Fibroblast of skin of right biceps (primary cell): ENCODE data around the gene GRAMD2B.
A peak's percentile ranks its signal among the peaks of the same experiment; 100 is the strongest.

ENCODE experiments used
- DNase-seq: peaks from one replicate; pipeline ENCODE4 v3.0.0-alpha.2; 2013

GRAMD2B gene

GRCh38 chr5:126450907-126451306 is 27.7 kb downstream of the GRAMD2B start:
- DNase-seq: no peak

DNA sequence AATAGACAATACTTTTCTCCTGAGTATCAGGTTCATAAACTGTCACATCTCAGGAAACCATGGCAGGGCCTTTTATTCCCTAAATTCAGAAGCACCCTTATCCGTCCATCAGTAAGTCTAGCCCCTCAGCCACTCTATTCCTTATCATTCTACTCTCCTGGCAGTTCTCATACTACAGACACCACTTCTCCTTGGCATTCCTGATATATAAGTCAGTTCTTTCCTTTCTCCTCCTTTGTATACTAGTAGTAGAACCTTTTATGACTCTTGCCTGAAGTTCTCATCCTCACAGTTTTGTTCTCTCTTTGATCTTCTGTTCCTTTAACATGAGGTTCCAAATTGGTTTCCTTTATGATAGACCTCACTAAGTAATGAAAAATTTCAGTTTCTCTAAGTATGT is 29.3 kb downstream of the GRAMD2B start:
- DNase-seq: no peak

DNA sequence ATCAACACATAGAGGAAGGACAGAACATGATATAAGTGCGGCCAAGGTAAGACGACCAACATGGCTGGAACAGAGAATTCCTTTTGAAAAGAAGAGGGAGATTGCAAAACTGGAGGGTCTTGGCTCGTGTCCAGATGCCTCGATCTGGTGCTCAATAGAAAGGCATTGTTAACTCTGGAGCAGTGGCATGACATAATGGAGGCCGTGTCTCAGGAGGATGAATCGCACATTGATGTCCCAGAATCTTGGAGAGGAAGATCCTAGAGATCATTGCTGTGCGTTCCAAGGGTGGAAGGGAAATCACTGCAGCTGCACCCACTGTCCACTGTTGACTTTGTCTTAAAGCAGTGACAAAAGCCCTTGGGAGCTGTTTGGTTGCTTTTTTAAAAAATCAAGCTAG is 30.9 kb downstream of the GRAMD2B start:
- DNase-seq: no peak

- DNase-seq: no peak
Measured at GRCh38 chr5:126454535-126454934, 31.3 kb downstream of the GRAMD2B start.

- no peak for DNase-seq
Measured at GRCh38 chr5:126455264-126455663, 32.1 kb downstream of the GRAMD2B start.

DNA sequence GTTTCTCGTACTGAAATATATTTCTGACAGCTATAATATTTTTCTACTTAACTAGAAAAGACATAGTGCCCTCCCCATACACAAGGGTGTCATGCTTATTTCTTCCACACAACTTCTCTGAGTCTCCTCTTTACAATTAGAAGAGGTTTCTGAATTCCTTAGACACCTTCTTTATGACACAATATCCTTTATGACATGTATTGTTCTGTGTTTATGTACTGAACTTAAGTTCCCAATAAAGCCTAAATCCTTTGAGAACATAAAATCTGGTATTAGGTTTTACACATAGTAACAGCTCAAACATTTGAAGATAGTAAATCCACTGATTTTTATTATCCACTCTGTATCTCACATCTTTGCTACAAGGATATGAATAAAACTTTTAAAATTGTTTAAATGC is 32.5 kb downstream of the GRAMD2B start:
- DNase-seq: no peak

GRCh38 chr5:126456217-126456820 is 33.1 kb downstream of the GRAMD2B start:
- DNase-seq: no peak

- no peak for DNase-seq
Measured at GRCh38 chr5:126460459-126460858, 37.2 kb downstream of the GRAMD2B start.

GRCh38 chr5:126460977-126461376 is 37.8 kb downstream of the GRAMD2B start:
- no peak for DNase-seq

DNA sequence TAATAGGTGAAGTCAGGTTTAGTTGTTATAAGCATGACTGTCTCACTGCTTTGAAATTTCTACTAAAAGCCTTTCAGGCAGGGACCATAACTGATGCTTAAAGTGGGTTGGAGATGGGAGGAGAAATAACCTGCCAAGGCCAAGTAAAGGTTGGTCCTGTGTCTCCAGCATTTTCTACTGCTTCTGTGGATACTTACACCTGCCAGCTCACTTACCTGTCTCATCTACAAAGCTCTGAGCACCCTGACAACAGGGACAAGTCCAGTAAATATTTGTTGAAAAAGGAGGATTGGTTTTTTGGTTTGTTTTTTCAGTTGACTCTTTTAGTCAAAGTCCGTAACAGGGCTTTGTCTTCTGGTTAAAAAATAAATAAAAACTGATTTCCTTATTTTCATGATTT is 38.6 kb downstream of the GRAMD2B start:
- DNase-seq: no peak

- no peak for DNase-seq
Measured at GRCh38 chr5:126462239-126463014, 39.2 kb downstream of the GRAMD2B start.

- DNase-seq: no peak
Measured at GRCh38 chr5:126464016-126464415, 40.8 kb downstream of the GRAMD2B start.

- no peak for DNase-seq
Measured at GRCh38 chr5:126464959-126465358, 41.8 kb downstream of the GRAMD2B start.

- DNase-seq: no peak
Measured at GRCh38 chr5:126468091-126468490, 44.9 kb downstream of the GRAMD2B start.

DNA sequence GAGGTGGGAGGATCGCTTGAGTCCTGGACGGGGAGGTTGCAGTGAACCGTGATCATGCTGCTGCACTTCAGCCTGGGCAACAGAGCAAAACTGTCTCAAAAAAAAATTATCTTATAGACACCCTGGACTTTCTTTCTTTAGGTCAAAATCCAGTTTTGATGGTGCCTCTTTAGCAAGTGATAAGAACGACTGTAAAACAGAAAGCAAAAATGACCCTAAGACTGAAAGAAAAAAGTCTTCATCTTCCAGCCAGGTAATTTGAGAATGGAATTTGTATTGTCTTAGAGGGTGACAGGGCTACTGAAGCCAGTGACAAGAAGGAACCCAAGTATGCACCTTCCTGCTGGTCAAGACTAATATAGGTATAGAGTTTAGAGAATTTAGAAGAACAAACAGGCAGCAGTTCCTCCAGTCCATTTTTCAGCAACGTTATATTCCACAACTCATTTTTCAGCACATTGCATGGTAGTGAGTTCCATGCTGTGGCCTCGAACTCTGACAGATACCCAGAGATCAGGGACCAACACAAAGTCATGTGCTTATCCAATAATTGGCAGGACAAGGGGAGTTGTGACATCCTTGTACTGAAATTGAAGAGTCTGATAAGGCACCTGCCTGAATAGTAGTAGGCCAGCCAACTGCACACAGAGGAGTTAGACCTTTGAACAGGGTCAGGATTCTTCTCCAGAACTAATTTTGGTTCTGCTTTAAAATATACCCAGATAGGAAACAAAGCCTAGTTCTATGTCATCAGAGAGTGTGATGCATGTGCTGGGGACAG is 46.5 kb downstream of the GRAMD2B start:
- DNase-seq: no peak

DNA sequence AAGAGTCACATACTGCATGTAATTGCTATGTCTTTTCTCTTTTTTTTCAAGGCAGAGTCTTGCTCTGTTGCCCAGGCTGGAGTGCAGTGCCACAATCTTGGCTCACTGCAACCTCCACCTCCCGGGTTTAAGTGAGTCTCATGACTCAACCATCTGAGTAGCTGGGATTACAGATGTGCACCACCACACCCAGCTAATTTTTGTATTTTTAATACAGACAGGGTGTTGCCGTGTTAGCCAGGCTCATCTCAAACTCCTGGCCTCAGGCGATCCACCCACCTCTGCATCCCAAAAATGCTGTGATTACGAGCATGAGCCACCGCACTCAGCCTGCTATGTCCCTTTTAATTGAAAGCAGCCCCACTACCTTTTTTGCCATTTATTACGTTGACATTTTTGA is 47.3 kb downstream of the GRAMD2B start:
- DNase-seq: peak; percentile 32

- no peak for DNase-seq
Measured at GRCh38 chr5:126471247-126471646, 48.0 kb downstream of the GRAMD2B start.

- DNase-seq: peak; percentile 85
Measured at GRCh38 chr5:126471875-126472537, 48.8 kb downstream of the GRAMD2B start.

- DNase-seq: no peak
Measured at GRCh38 chr5:126472538-126472889, 49.3 kb downstream of the GRAMD2B start.

DNA sequence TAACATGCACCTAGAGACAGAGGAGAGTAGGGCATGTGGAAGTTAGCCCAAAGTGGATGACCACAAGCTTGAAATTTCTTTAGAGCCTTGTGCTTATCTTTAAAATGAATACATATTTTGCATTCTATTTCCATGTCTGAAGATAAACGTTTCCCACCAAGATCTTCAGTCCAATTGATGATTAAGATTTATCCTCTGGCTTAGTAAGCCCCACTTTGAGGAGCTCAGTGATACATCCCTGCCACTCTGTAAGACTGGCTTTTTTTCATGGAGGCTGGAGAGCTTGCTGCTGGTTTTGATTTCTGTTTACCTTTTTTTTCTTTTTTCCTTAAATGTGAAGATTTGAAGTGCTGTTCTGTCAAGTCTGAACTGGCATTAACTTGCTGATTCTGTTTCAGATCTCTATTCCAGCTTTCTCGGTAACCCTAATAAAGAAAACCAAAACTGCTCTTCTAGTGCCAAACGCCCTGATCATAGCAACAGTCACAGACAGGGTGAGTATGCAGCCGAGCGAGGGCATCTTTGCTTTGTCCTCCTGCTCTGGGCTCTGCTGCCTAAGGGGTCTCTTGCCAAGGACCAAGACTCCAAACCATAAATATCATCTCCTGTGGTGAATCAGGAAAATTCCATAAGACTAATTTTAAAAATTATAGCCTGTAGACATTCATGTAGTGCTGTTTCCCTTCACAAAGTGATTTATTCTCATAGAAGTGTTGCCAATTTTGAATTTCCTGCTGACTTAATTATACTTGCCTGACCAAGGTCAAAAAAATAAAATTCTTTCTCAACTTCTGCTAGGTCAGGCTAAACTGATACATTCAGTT is 54.3 kb downstream of the GRAMD2B start:
- DNase-seq: peak; percentile 46

DNA sequence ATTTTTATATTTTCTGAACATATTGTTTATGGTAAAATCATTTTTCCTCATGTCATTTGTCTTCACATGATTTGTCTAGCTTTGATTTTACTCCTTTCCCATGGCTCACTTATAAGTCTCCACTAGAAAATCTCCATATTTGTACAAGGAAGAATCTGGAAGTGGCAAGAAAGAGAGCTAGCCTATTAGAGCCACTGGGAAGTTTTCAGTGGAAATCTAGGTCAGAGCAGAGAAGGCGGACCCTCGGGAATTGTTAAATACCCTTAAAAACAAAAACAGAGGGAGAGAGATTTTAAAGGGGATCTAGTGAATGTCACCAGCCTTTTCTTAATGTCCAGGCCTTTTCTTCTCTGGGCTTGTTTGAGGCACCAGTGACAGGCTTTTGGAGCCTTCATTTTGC is 56.6 kb downstream of the GRAMD2B start:
- no peak for DNase-seq

DNA sequence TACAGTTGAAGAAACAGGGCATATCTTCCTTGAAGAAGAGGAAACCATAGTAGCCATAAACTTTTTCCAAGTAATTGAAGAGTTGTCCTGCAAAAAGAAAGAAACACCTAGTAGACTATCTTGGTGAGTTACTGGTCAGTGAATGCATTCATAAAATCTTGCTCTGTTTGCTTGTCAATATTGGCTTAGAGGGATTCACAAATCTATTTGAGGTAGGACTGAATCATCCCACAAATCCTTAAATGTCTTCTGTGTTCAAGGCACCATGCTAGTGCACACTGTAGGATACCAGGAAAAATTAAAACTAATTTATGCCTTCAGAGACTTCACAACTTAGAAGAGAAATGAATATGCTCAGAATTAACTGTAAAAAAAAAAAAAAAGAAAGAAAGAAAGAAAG is 57.6 kb downstream of the GRAMD2B start:
- no peak for DNase-seq

DNA sequence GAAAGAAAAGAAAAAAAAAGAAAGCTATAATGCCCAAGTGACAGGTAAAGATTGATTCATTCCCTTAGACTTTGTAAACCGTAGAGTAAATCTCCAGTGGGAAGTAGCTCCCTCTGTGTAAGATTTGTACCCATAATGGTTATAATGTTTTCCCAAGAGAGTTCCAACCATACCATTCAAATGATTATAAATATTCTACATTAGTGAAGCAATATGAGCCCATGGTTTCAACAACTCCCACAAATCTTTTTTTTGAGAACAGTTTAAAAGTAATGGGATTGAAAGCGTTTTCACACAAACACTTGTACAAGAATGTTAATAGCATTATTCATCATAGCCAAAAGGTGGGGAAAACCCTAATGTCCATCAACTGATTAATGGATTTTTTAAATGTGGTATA is 58.0 kb downstream of the GRAMD2B start:
- DNase-seq: peak; percentile 71
